ENCODE results near the gene S100B.
A peak's percentile ranks its signal among the peaks of the same experiment; 100 is the strongest.

S100B gene

DNA sequence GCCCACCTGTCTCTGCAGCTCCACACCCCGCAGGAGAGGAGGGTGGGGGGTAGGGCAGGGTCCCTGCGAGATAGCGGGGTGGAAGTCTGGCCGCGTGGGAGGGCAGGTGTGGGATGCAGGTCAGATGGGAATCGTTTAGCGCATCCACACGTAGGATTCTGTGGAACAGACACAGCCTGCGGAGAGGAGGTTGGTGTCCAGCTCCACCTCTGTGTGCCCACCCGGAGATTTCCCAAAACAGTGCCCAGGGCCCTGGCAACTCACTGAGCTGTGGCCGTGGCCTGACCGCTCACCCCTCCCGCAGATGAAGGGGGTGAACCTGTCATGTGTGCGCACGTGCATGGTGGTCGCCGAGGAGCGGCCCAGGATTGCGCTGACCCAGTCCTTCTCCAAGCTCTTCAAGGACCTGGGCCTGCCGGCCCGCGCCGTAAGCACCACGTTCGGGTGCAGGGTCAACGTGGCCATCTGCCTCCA is 46.9 kb downstream of the S100B start:
- DNase-seq, result no peak

GRCh38 chr21:46557469-46557868 is 47.4 kb downstream of the S100B start:
- no peak for DNase-seq

GRCh38 chr21:46556802-46557201 is 48.1 kb downstream of the S100B start:
- no peak for DNase-seq

DNA sequence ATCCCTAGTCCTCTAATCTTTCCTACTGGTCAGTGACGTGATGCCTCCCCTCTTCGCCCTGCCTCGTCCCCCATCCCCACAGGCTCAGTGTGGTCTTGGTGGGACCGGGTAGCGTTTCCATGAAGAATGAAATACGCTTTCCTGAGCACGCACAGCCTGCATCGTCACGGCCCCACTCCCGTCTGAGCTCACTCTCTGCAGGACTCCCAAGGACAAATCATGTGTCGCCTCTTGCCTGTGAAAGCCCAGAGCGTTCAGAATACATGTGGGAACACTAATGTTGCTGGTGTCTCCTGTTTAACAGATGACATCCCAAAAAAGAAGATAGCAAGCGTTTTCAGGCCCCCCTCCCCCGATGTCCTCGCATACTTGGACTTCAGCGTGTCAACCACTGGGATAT is 49.2 kb downstream of the S100B start:
- DNase-seq, result no peak

- no peak for DNase-seq
Observed at GRCh38 chr21:46555225-46555617, 49.7 kb downstream of the S100B start.

GRCh38 chr21:46554431-46555224 is 50.3 kb downstream of the S100B start:
- no peak for DNase-seq

DNA sequence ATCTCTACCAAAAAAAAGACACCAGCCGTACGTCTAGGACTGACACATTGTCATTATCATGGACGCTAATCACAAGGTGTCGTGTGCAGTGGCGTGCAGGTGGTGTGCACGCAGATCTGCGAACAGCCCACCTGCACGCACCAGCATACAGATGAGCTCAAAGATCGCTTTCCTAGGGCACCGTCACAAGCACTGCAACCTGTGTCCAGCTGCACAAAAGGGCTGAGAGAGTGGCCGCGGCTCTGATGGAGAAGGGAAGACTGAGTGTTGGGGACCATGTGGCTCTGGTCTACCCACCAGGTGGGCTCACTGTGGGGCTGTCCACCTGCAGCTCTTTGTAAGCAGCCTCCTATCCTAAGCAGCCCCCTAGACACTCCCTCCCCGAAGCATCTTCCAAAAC is 50.9 kb downstream of the S100B start:
- no peak for DNase-seq

GRCh38 chr21:46552865-46553379 is 52.0 kb downstream of the S100B start:
- DNase-seq, result no peak

GRCh38 chr21:46552274-46552673 is 52.6 kb downstream of the S100B start:
- DNase-seq, result no peak

GRCh38 chr21:46551636-46552241 is 53.1 kb downstream of the S100B start:
- DNase-seq, result peak; percentile 23 to 27

- peak in 1 of 2 experiments; percentile 40 for DNase-seq
Observed at GRCh38 chr21:46550116-46550941, 54.6 kb downstream of the S100B start.

DNA sequence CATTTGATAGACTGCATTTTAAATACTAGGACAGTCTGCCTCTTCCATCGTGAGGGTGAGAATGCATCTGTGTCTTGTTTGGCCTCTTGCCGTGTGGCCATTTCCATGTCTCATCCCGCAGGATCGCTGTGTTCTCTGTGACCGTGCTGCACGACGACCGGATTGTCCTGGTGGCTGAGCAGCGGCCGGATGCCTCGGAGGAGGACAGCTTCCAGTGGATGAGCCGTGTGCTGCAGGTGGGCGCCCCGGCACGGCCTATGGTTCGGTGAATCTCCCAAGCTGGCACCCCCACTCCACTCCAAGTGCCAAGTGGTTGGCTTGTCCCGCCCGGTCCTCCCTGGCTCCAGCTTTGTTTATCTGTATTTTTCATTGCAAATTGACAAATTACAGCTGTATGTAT is 55.2 kb downstream of the S100B start:
- no peak for DNase-seq

All from stimulated activated CD4-positive, alpha-beta T cell treated with anti-CD3 and anti-CD28 coated beads, Interleukin-4, amount 100 ng/mL, for 4 hours (primary cell).